Epithelial cell of proximal tubule (primary cell): ENCODE results near the gene LINGO3. TPM values are rescaled to one million over a fixed set of nuclear protein-coding genes. Genes with fewer than 3 reads are reported as not detected.

Experiments used
- DNase-seq: peaks from one replicate; pipeline ENCODE4 v3.0.0-alpha.2; 2011; ENCODE audit warnings: low read depth
- H3K4me3 ChIP-seq: 2 replicates; pipeline ENCODE4 v1.5.1; 2011; ENCODE audit warnings: low read depth, mild to moderate bottlenecking, low read length
- total RNA-seq: library from RNA; depleted of rRNA; stranded (reverse); fragments of >200 nt; gene quantifications from 2 replicates; pipeline ENCODE4 v1.2.3, GENCODE V29; 2015
- TF ChIP-seq, protein P1 (sequence below): conservative IDR thresholded peaks from 2 replicates; pipeline ENCODE4 v1.5.1; 2012; ENCODE audit warnings: low read depth, mild to moderate bottlenecking, low read length

Gene LINGO3
- total RNA-seq, 1 donor from 2014 or later = not detected

- H3K4me3 ChIP-seq = no peak overlapping the region
- no peak for DNase-seq
- TF ChIP-seq, protein P1, sequence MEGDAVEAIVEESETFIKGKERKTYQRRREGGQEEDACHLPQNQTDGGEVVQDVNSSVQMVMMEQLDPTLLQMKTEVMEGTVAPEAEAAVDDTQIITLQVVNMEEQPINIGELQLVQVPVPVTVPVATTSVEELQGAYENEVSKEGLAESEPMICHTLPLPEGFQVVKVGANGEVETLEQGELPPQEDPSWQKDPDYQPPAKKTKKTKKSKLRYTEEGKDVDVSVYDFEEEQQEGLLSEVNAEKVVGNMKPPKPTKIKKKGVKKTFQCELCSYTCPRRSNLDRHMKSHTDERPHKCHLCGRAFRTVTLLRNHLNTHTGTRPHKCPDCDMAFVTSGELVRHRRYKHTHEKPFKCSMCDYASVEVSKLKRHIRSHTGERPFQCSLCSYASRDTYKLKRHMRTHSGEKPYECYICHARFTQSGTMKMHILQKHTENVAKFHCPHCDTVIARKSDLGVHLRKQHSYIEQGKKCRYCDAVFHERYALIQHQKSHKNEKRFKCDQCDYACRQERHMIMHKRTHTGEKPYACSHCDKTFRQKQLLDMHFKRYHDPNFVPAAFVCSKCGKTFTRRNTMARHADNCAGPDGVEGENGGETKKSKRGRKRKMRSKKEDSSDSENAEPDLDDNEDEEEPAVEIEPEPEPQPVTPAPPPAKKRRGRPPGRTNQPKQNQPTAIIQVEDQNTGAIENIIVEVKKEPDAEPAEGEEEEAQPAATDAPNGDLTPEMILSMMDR = no peak
These were observed 5.0 kb upstream of the LINGO3 start for GRCh38 chr19:2312820-2313501.

GRCh38 chr19:2311093-2311492, 3.1 kb upstream of the LINGO3 start:
- H3K4me3 ChIP-seq = no peak overlapping the region
- TF ChIP-seq, protein P1 = no peak
- DNase-seq = no peak

DNA sequence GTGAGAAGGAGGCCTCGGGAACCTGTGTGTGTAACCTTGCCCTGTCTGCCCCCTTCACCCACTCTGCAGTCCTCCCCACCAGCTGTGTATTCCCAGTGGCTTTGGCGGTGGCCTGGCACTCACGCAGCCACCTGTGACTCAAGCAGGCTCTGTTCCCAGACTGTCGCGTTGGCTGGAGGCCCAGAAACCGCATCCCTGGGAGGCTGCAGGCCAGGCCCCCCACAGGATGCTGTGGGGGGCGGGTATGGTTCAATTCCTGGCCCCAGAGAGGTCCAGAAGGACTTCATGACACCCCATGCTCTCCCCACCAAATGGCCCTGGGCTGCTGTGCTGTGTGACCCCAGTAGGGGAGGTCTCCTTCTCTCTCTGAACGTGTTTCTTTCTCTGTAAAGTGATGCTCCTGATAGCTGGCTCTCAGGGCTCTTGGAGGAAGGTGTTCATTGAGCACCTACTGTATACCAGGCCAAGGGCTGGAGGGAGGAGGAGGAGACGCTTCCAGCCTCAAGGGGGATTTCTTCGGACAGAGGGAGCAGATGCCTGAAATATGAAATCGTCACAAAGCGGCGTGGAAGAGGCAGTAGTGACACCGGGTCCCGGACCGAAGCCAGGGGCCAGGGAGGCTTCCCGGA, 1.9 kb upstream of the LINGO3 start:
- DNase-seq = no peak

GRCh38 chr19:2307518-2308012, 389 bp downstream of the LINGO3 start:
- H3K4me3 ChIP-seq = no peak overlapping the region
- TF ChIP-seq, protein P1 = no peak
- no peak for DNase-seq

More for the DNA sequence above, 1.9 kb upstream of the LINGO3 start:
- no peak overlapping the region for H3K4me3 ChIP-seq
- TF ChIP-seq, protein P1 = no peak

GRCh38 chr19:2306971-2307370, 983 bp downstream of the LINGO3 start:
- TF ChIP-seq, protein P1 = no peak
- no peak for DNase-seq
- H3K4me3 ChIP-seq = no peak overlapping the region

- TF ChIP-seq, protein P1 = no peak
- H3K4me3 ChIP-seq = no peak overlapping the region
- DNase-seq = no peak
These were observed 1.6 kb downstream of the LINGO3 start for GRCh38 chr19:2306281-2306806.
